Fibroblast of skin of right quadriceps (primary cell): ENCODE data around the gene MCOLN3.

Source experiments
- DNase-seq: peaks from one replicate; pipeline ENCODE4 v3.0.0-alpha.2; 2013

Gene MCOLN3

GRCh38 chr1:85048296-85049064 lies at the start of gene MCOLN3:
Gene MCOLN3 (minus strand): TSS chr1:85048500. CDS start chr1:85045360, 3,140 bp downstream.
- no peak for DNase-seq

GRCh38 chr1:85093644-85094043 lies 45.3 kb upstream of the MCOLN3 start:
- DNase-seq: no peak

- DNase-seq: no peak
These were observed 43.5 kb upstream of the MCOLN3 start for GRCh38 chr1:85091671-85092280.

DNA sequence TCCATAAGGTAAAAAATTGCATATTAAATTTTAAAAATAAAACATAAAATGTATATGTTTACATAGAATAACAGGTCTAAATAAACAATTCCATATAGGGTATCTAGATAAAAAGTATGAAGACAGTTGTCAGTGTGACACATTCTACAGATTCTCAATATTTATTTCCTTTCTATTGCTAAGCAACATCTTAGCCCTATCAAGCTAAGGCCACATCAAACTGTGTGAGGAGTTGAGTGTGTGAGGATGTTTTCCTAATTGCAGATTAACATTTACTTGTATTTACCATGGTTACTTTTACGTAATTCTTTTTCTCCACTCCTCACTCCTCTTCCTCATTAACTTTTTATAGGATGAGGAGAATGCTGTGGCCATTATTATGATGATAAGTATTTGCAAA lies 41.9 kb upstream of the MCOLN3 start:
- no peak for DNase-seq

DNA sequence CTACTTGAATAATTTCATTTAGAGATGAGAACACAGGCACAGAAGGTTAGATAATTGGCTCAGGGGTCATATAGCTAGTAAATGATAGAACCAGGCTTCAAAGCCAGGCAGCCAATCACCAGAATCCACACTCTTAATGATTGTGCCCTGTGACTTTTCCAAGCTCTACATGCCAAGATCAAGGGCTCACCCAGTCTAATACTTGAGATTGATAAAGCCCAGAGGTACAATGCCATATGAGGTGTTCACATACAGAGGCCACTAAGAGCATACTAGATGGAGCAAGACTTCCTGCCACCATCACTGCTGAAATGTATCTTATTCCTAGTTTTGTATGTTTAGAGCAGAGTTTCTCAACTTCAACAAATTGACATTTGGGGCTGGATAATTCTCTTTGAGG lies 40.9 kb upstream of the MCOLN3 start:
- no peak for DNase-seq

DNA sequence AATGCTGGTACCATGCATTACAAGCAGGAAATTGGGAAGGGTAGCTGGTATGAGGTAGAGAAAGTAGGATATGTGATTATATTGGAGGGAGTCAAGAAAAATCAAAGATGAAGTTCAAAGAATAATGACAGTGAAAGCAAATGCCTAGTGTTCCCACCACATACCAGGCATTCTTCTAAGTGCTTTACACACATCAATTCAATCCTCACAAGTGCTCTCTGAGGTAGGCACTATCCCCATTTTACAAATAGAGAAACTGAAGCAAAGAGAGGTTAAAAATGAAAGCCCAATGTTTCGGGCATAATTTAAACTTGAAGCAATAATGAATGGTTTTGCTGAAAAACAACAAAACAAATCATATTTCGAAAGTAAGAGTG lies 40.1 kb upstream of the MCOLN3 start:
- DNase-seq: no peak

GRCh38 chr1:85087659-85088407 lies 39.5 kb upstream of the MCOLN3 start:
- no peak for DNase-seq

GRCh38 chr1:85085417-85085816 lies 37.1 kb upstream of the MCOLN3 start:
- no peak for DNase-seq

DNA sequence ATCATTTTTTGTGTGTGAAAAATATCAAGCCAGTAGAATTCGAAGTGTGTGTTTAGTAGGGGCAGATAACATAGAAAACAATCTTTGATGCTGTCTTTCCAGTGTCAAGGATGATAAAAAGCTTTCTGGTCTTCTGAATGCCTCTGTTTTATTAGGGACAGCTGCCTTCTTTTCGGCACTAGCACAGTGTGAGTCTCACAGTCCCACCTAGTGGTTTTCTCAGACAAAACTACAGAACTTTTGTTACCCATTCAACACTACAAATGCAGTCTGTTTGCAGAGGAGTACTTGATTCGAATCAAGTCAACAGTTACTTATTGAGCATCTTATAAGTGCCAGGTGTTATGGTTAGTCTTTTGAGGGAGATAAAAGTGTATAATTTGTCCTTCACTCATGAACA lies 30.6 kb upstream of the MCOLN3 start:
- DNase-seq: peak; percentile 16

GRCh38 chr1:85074365-85074964 lies 26.2 kb upstream of the MCOLN3 start:
- no peak for DNase-seq

DNA sequence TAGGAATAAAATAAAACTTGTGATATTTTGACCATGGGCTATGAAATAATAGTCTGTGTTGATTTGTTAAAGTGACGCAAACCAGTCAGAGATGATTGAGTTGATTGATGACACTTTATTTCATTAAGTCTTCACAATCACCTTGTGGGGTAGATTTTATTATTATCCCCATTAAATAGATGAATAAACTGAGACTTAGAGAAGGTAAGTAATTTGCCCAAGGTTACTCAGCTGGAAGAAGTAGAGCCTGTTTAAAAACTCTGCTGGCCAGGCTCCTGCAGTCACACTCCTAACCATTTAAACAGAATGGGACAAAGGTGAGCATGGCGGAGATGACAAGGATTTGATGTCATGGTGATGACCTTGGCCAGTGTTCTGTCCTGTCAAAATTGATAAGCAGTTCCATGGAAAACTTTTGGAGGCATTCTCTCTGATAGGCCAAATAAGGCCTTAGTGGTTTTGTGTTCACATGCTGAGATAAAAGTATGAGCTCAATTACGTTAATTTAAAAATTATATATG lies 22.7 kb upstream of the MCOLN3 start:
- no peak for DNase-seq

GRCh38 chr1:85068846-85069245 lies 20.5 kb upstream of the MCOLN3 start:
- DNase-seq: no peak

GRCh38 chr1:85065550-85065949 lies 17.2 kb upstream of the MCOLN3 start:
- DNase-seq: no peak

- no peak for DNase-seq
These were observed 14.2 kb upstream of the MCOLN3 start for GRCh38 chr1:85062425-85063026.

DNA sequence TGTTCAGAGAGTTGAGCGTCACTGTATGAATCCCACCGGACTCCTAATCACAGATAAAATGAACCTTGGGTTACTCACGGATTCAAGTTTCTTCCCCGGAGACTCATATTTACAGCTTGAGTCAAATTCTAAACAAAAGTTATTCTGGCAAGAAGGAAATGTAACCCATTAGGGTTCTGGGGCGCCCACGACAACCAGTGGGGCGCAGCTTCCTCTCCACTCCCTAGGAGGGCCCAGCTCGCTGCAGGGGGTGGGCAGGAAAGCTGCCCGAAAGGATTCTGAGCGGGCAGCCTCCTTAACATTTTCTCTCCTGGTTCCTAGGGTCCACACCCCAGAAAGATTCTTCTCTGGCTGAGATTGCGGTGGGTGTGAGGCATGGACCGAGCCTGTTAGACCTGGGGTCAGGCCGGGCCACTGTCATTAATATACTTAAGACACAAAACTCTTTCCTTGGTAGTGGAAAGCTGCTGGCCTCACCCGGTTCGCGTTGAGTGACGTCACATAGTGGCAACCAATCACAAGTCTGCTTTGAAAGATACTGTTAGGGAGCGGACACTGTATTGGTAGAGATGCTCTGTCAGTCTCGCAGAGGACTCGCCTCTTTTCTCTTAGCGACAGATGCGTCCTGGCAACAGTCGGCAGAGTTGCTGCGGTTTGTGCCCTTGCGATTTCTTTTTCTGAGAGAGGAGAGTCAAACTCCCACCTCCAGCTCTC lies 13.6 kb upstream of the MCOLN3 start:
- peak; percentile 98 for DNase-seq

DNA sequence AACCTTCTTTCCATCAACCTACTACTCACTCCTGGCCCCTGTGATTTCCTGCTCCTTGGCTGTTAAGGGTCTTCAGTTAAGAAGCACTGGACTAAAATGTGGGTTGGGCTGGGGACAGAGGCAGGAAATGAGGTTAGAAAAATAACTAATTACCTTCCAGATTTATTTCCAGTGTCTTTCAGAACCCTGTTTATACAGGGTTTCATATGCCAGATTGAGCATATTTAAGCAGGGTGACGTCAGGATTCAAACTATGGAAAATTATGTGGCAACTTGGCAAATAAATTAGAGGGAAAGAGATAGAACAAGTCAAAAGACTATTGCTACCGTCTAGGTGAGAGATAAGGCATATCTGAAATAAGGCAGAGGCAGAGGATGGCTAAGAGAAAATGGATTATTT lies 11.7 kb upstream of the MCOLN3 start:
- no peak for DNase-seq

DNA sequence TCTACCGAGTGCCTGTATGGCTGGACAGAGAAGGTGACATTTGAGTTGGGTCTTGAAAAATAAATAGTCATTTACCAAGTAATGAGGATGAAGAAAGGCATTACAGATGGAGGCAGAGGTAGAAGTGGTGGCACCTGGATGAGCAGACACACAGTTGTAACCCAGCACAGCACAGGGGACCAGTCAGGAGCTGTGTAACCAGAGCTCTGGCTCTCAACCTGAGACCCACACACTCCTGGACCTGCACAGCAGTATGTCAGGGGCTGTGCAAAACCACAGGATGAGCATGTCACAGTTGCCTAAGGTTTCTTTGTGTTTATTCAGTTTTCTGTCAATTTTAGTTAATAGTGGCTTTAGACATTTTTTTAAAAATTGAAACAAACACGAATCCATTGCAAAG lies 11.3 kb upstream of the MCOLN3 start:
- no peak for DNase-seq

DNA sequence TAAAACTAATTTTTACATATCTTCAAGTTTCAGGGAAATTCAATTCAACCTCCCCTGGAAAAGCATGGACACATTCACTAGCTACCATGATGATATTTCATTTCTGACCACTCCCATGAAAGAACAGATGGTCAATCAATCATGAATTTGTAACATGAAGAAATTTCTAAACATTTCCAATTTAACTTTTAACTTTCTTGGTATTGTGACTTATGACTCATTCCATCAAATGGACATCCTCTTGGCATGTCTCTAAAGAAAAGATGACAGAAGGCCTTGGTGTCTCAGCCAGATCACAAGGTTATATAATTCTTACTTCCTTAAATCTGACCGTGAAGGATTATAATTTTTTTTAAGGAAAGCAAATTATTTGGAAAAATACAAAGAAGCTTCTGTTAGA lies 10.5 kb upstream of the MCOLN3 start:
- DNase-seq: no peak

DNA sequence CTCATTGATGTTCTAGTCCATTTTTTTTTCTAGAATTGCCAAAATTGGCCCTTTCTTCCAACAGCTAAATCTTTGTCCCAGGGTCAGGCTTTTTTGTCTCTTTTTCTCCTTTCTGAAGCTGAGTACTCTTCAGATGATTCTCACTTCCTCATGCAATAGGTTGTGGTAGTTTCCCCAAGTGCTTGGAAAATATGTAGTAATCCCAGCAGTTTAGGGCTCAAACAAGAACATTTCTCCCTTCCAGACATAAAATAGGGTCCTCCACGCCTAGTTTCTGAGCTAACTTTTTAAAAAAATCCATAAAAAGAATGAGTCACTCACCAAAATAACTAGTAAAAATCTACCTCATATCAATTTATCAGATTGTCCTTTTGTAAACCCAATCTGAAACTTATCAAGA lies 10.0 kb upstream of the MCOLN3 start:
- DNase-seq: no peak

DNA sequence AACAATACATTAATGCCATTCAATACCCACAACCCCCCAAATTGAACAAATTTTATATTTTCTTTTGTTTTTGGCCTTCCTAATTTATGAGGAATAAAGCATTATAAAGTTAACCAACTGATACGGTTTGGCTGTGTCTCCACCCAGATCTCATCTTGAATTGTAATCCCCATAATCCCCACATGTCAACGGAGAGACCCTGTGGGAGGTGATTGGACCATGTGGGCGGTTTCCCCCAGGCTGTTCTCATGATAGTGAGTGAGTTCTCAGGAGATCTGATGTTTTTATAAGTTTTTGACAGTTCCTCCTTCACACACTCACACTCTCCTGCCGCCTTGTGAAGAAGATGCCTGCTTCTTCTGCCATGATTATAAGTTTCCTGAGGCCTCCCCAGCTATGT lies 6.4 kb upstream of the MCOLN3 start:
- DNase-seq: no peak

GRCh38 chr1:85049735-85050166 lies 1.5 kb upstream of the MCOLN3 start:
- DNase-seq: no peak
